HG02623 (cell line): Measurements from ENCODE around the gene ANO2.

Experiments
- ATAC-seq: cut with Tn5 transposase; IDR thresholded peaks from one replicate; pipeline ENCODE4 v1.9.1; 2021; ENCODE audit warnings: moderate library complexity; ENCODE audit not compliant: unreplicated experiment

Gene ANO2

DNA sequence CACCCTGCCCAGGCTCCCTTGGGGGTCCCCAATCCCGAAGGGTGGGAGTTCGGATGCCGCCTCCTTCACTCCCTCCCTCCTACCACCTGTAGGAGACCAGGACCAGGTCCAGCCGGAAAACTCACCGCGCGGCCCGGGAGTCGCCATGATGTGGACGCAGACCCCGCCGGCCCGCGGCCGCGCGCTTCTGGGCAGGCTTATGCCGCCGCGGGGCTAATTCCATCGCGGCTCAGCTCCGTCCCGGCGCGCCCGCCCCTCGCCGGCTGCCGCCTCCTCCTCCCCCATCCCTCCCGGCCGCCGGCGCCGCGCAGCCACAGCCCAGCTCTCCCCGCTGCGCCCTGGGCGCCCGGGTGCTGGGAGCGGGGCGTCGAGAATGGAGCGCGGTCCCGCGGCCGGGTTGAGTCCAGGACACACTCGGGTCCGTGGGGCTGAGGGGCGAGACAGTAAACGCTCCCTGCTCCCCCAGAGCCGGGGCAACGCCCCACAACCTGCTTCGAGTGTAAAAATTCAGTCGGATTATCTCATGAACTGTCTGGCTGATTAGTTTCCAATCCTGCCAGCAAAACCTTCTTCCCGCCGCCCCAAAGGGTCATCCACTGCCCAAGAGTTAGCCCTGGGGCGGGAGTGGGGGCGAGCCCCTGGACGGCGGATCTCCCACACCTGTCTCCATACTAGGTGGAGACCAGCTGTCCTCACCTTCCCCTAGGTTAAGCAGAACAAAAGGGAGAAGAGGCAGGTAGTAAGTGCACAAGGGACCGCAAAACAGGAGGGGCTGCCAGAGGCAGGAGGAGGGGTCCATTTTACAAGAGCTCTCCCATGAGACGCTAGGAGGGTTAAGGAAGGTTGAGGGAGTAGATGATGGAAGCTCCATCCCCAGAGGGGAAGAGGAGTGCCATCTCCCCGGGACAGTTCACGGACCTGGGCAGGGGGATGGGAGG is at the start of gene ANO2:
TSS of gene ANO2 (minus strand) at position 189 of the 938 bp plus-strand sequence. CDS start at position 147, 42 bp downstream.
- ATAC-seq, result no peak

DNA sequence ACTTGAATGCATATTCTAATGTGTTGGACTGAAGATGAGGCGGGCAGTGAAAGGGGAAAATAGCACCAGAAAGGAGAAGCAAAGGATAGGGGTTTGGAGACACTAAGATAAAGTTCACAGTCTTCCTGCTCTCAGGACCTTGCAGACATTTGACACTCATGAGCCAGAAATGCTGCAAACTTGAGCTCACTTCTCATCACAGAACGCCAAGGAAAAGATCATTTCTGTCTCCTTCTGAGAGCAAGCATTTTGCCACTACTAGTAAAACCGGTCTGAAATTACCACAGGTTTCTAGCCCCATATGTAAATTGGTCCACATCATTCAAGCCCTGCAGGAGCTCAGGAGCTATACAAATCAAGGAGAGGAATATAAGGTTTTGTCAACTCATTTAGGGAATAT is 44.6 kb upstream of the ANO2 start:
- ATAC-seq, result no peak

- peak; percentile 73 for ATAC-seq
These were observed 43.6 kb upstream of the ANO2 start for GRCh38 chr12:5988659-5989116.

DNA sequence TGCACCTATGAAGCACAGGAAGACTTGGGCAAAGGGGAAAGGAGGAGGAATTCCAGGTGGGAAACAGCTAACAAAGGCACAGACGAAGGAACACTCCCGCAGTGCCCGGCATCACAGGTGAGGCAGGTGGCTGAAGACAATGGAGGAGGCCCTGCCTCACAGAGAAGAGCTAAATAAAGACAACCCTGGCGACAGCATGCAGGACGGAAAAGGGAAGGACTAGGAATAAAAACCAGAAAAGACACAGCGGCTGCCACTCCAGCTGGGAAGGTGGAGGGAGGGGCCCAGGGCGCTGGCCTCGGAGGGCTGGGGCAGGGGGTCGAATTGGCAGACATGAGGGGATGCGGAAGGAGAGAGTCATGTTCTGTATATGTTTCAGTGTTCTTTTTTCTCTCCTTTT is 43.0 kb upstream of the ANO2 start:
- no peak for ATAC-seq

GRCh38 chr12:5987573-5987972 is 42.5 kb upstream of the ANO2 start:
- ATAC-seq, result no peak

- ATAC-seq, result no peak
These were observed 40.4 kb upstream of the ANO2 start for GRCh38 chr12:5985471-5985870.

GRCh38 chr12:5984873-5985272 is 39.8 kb upstream of the ANO2 start:
- no peak for ATAC-seq

DNA sequence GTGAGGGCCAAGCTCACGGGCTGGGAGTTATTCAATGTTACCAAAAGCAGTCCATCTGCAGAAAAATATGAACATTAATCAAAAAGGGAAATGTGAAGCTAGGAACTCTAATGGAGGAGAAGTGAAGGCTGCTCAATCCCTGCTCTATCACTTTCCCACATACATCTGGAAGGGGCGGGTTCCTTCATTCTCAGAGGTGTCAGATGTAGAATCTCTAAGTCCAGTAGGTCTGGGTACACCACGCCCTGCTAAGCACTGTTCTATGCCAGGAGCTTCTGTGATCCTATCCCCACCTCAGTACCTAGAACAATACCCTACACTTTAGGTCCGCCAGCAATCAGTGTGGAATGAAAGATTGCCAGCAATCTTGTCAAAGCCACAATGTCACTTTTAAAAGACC is 37.0 kb upstream of the ANO2 start:
- ATAC-seq, result no peak

DNA sequence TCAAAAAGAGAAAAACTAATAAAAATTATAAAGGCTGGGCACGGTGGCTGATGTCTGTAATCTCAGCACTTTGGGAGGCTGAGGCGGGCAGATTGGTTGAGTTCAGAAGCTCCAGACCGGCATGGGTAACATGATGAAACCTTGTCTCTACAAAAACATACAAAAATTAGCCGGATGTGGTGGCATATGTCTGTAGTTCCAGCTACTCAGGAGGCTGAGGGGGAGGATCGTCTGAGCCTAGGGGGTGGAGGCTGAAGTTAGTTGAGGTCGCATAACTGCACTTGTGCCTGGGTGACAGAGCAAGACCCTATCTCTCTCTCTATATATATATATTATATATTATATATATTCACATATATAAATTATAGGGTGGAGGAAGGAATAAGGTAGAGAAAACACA is 32.5 kb upstream of the ANO2 start:
- ATAC-seq, result no peak

DNA sequence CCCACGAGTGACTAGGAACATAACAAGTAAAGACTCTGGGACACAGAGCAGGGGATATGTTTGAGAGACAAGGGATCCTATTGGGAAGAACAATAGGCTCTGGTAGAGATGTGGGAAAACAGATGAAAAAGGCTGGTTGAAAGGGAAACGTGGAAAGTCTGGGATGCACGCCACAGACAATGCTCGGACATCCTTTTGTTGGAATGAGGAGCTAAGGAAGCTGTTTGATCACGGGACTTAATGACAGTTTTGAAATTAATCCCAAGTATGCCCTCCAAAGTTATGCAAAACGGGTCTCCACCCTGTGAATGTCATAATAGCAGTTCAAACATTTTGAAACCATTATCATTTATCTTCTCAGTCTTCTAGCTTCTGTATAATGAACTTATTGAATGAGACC is 31.7 kb upstream of the ANO2 start:
- no peak for ATAC-seq

DNA sequence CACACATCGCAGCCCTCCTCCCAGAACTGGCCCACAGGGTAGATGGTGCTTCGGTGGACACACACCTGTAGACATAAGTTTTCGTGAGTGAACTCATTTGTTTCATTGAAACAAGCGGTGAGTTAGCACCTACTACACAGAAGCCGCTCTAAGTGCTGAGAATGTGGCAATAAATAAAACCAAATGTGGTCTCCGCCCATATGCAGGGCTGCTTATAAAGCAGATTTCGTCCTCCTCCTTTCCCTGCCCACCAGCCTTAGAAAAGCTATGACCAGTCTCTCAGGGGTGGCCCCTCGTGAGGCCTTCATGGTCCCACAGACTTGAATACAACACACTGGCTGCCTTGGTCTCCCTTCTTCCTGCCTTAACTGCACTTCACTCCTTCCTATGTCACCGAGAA is 31.1 kb upstream of the ANO2 start:
- ATAC-seq, result no peak

DNA sequence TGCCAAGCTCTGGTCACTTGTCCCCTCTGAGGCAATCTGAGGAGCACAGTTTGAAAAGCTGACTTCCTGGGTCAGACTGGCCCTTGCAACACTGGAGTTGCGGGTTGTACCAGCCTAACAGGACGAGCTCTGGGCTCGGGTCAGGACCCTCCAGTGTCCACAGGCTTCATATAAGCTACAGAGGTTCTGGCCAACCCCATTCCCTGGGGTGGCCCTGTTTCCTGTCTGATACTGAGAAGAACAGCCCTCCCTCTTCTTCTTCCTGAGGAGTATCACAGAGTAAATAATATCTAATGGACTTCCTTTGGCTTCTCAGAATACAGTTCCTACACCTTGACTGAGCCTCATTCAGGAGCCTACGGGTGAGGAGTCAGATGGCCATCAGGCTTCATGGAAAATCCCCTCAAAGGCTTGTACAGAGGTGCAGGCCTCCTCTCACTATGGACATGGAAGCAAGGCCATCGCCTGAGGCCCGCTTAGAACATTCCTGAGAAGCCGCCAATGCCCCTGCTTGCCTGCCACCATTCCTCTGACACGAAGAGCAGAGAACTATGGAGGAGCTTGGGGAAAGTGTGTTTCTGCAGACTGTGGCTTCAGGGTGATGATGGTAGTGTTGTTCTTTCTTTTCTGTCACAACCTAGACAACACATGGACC is 28.5 kb upstream of the ANO2 start:
- no peak for ATAC-seq

GRCh38 chr12:5972387-5972786 is 27.3 kb upstream of the ANO2 start:
- no peak for ATAC-seq

GRCh38 chr12:5971194-5971850 is 26.3 kb upstream of the ANO2 start:
- no peak for ATAC-seq

GRCh38 chr12:5969974-5970690 is 25.1 kb upstream of the ANO2 start:
- no peak for ATAC-seq

- no peak for ATAC-seq
These were observed 24.3 kb upstream of the ANO2 start for GRCh38 chr12:5969156-5969973.

DNA sequence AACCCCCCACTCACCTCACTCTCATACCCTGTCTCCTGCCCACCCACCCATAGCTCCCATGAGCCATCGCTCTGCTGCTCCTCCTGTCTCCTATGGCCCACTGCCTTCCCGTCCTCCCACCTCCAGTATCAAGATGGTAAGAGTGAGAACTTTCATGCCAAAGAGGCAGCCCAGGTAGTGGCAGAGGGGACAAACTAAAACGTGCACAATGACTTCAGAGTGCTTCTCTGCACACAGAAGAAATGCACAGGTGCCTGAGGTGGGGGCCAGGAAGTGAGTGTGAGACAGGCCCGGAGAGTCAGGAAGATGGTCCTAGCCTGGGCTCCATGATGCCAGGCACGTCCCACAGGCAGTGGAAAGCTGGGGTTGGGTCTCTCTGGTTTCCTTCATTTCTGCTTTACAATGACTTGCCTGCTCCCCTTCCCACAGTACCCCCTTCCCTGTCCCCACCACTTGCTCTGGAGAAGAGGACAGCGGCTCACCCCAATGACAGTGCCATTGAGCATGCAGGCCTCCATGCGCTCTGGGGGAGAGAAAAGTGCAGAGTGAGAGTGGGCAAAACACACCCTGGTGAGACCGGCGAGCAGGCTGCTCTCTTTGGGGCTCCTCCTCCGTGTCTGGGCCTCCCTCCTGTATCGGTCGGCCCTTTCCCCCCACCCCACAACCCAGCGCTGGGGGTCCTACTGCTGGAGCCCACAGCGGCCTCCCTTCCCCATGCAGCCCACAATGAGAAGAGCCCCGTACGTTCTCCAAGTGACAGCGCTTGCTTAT is 22.8 kb upstream of the ANO2 start:
- ATAC-seq, result no peak

- no peak for ATAC-seq
These were observed 21.5 kb upstream of the ANO2 start for GRCh38 chr12:5966486-5967095.

- no peak for ATAC-seq
These were observed 20.9 kb upstream of the ANO2 start for GRCh38 chr12:5965950-5966383.
